GM19324 (cell line): ENCODE results near the gene DDX50.
"Not testable (repeated sequence)": the region's sequence is repeated elsewhere in the genome, so short reads cannot be mapped to it uniquely, and the experiment has no call there.

Experiments used
- ATAC-seq: cut with Tn5 transposase; IDR thresholded peaks from one replicate; pipeline ENCODE4 v1.9.1; 2021; ENCODE audit warnings: mild to moderate bottlenecking, moderate library complexity; ENCODE audit not compliant: unreplicated experiment, low FRiP score

DDX50 gene

GRCh38 chr10:68900427-68901104 is 549 bp upstream of the DDX50 start:
- ATAC-seq: peak; percentile 49

GRCh38 chr10:68902382-68902781 is 1.3 kb downstream of the DDX50 start:
- ATAC-seq: no peak

DNA sequence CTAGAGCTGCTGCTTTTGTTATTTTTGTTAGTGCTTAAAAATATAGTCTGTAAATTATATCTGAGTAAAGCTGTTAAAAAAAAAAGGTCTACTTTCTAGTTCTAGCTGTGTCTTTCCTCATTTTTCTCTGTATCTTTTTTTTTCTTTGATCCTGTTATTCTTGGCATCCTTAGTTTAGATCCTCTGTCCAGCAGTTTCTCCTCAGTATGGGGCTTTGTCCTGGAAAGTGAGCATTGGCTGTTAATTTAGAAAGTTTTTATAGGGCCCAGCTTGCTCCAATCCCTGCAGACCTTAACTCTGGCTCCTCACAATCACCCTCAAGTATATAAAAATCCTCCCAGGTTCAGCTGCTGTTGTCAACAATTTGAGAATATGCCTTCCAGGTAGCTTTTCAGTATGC is 23.5 kb downstream of the DDX50 start:
- no peak for ATAC-seq

GRCh38 chr10:68925489-68925888 is 24.4 kb downstream of the DDX50 start:
- no peak for ATAC-seq

GRCh38 chr10:68929157-68929556 is 28.0 kb downstream of the DDX50 start:
- not testable (repeated sequence) for ATAC-seq

- ATAC-seq: not testable (repeated sequence)
Measured at GRCh38 chr10:68929888-68930287, 28.8 kb downstream of the DDX50 start.

- not testable (repeated sequence) for ATAC-seq
Measured at GRCh38 chr10:68932860-68933259, 31.7 kb downstream of the DDX50 start.

DNA sequence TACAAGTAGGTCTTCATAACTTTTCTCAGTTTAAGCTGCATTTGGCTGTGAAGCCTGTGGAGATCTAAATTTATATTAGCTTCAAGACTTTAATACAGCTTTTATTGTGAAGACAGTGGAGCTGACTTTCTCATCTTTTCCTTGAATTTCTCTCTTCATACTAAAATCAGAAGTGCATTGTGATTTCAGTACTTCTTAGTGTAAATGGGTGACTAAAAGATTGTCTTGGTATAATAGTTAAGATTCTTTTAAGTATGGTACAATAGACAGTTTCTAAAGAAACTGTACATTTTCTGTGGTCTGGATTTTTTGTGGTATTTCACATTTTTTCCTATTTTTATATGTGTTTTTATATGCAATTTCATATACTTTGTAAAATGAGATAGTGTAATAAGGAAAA is 33.9 kb downstream of the DDX50 start:
- no peak for ATAC-seq

GRCh38 chr10:68938117-68938516 is 37.0 kb downstream of the DDX50 start:
- no peak for ATAC-seq

GRCh38 chr10:68938884-68939283 is 37.8 kb downstream of the DDX50 start:
- no peak for ATAC-seq

- ATAC-seq: not testable (repeated sequence)
Measured at GRCh38 chr10:68940917-68941316, 39.8 kb downstream of the DDX50 start.

DNA sequence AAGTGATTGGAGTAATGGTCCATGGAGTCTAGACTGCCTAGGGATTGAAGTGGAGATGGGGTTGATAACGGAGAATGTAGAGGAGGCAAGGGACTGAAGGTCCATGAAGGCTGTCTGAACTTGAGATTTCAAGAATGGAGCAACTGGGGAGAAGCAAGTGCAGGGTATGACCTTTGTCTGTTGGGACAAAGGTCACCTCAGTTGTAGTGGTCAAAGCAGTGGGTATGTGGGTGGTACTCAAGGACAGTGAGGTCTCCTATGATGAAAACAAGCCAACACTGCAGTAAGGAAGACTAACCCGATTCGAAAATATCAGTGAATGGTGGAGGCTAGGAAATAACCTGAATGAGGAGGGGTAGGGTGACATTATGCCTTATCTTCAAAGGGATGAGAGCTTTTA is 49.5 kb downstream of the DDX50 start:
- ATAC-seq: no peak

DNA sequence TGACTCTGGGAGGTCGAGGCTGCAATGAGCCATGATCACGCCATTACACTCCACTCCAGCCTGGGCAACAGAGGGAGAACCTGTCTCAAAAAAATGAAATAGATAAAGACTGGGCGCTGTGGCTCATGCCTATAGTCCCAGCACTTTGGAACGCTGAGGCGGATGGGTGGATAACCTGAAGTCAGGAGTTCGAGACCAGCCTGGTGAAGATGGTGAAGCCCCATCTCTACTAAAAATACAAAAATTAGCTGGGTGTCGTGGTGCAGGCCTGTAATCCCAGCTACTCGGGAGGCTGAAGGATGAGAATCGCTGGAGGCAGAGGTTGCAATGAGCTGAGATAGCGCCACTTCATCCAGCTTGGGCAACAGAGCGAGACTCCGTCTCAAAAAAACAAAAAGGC is 53.8 kb downstream of the DDX50 start:
- no peak for ATAC-seq

DNA sequence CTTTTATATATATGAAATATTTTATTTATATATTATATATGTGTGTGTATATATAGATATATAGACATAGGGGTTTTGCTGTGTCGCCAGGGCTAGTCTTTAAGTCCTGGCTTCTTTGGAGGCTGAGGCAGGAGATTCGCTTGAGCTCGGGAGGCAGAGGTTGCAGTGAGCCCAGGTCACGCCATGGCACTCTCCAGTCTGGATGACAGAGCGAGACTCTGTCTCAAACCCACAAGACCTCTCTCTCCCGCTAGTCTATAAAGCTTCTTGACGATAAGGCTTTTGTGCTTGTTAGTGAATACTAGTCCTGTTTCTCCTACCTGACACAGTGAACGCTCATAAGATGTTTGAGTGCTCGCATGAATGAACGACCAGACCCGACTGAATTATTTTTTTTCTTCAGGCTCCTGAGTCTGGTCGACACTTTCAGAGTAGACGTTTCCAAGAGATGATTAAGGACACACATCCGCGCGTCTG is 54.3 kb downstream of the DDX50 start:
- ATAC-seq: no peak

DNA sequence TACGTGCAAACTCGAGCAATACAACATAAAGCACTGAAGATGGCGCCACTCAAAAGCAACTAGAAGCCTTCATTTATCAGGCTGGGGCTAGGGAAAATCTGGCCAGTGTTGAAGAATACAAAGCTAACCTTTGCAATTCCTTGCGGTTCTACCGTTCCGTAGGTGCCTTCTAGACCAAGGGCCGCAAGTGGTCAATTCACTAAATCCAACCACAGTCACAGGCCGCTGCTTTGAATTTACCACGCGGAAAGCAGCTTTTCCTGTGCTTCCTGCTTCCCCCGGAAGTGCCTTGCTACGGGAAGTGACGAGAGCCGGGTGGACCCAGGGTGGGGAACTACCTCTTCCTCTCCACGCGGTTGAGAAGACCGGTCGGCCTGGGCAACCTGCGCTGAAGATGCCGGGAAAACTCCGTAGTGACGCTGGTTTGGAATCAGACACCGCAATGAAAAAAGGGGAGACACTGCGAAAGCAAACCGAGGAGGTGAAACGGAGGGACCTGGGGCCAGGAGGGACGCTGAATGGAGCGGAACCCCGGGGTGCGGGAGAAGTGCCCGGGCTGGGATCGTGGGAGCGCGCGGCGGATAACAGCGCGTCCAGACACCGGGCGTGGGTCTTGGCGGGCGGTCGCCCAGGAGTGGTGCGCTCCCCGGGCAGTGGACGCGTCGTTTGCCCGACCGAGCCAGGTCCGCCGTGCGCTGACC is 54.9 kb downstream of the DDX50 start, which contains the start of gene DDX21:
Gene DDX21, plus strand, starts transcription at position 339 of the 701 bp plus-strand sequence. Its CDS starts 56 bp downstream, at position 395.
- ATAC-seq: peak; percentile 90

GRCh38 chr10:68957284-68957615 is 56.1 kb downstream of the DDX50 start:
- no peak for ATAC-seq

GRCh38 chr10:68957654-68958053 is 56.5 kb downstream of the DDX50 start:
- no peak for ATAC-seq

GRCh38 chr10:68959695-68960527 is 58.8 kb downstream of the DDX50 start:
- no peak for ATAC-seq

GRCh38 chr10:68963151-68963550 is 62.0 kb downstream of the DDX50 start:
- ATAC-seq: no peak

- no peak for ATAC-seq
Measured at GRCh38 chr10:68973975-68974374, 72.9 kb downstream of the DDX50 start.

GRCh38 chr10:68975936-68976473 is 74.9 kb downstream of the DDX50 start:
- not testable (repeated sequence) for ATAC-seq
